SK-N-SH (cell line): Measurements from ENCODE around the gene C6orf120.

Experiments
- EP300 ChIP-seq, 2 experiments: IDR thresholded peaks; 2 replicates each; pipeline versions ENCODE4 v1.4.0 to v1.6.1; 2012; ENCODE audit warnings: borderline replicate concordance in 1 of 2, low read depth in 1 of 2, low read length in 1 of 2
- EZH2phosphoT487 ChIP-seq: fragments of 200-600 bp; sonication (generic); IDR thresholded peaks from 2 replicates; pipeline ENCODE4 v1.6.1; 2017; ENCODE audit warnings: low read depth, mixed run types, mild to moderate bottlenecking, antibody characterized with exemption, moderate library complexity, borderline replicate concordance
- FOXJ3 ChIP-seq: sonication (generic); formaldehyde crosslinking; IDR thresholded peaks from 2 replicates; pipeline ENCODE4 v1.5.1; 2020; ENCODE audit warnings: mild to moderate bottlenecking, missing genetic modification reagents
- MXI1 ChIP-seq: IDR thresholded peaks from 2 replicates; pipeline ENCODE4 v1.6.1; 2012; ENCODE audit warnings: mild to moderate bottlenecking, low read depth, low read length, improper control_type of control experiment
- POLR2AphosphoS5 ChIP-seq: IDR thresholded peaks from 2 replicates; pipeline ENCODE4 v1.6.1; 2012; ENCODE audit warnings: low read depth, low read length
- REST ChIP-seq: IDR thresholded peaks from 2 replicates; pipeline ENCODE4 v1.6.1; 2012; ENCODE audit warnings: mild to moderate bottlenecking, low read depth, low read length, moderate library complexity
- RFX5 ChIP-seq: IDR thresholded peaks from 2 replicates; pipeline ENCODE4 v1.6.1; 2012; ENCODE audit warnings: mild to moderate bottlenecking, improper control_type of control experiment, low read length
- SMC3 ChIP-seq: IDR thresholded peaks from 2 replicates; pipeline ENCODE4 v1.6.1; 2012; ENCODE audit warnings: low read depth, low read length, improper control_type of control experiment
- TF ChIP-seq, protein P1 (sequence below): fragments of 200-600 bp; sonication (generic); IDR thresholded peaks from 2 replicates; pipeline ENCODE4 v1.6.1; 2017; ENCODE audit warnings: antibody characterized with exemption, mild to moderate bottlenecking, moderate library complexity
- TF ChIP-seq, protein P2 (sequence below): IDR thresholded peaks from 2 replicates; pipeline ENCODE4 v1.4.0; 2012; ENCODE audit warnings: low read depth

GRCh38 chr6:169723991-169724493 is 22.1 kb downstream of the C6orf120 start:
- TF ChIP-seq EZH2phosphoT487 (no peak), RFX5 (no peak), REST (no peak), POLR2AphosphoS5 (no peak), EP300 (IDR thresholded peaks at IDR 0.05; ENCODE audit: borderline replicate concordance in 1 of 2, low read depth in 1 of 2, low read length in 1 of 2) (no peak), MXI1 (no peak), FOXJ3 (CRISPR knock-in tag) (no peak), SMC3 (no peak)
- TF ChIP-seq, protein P1, sequence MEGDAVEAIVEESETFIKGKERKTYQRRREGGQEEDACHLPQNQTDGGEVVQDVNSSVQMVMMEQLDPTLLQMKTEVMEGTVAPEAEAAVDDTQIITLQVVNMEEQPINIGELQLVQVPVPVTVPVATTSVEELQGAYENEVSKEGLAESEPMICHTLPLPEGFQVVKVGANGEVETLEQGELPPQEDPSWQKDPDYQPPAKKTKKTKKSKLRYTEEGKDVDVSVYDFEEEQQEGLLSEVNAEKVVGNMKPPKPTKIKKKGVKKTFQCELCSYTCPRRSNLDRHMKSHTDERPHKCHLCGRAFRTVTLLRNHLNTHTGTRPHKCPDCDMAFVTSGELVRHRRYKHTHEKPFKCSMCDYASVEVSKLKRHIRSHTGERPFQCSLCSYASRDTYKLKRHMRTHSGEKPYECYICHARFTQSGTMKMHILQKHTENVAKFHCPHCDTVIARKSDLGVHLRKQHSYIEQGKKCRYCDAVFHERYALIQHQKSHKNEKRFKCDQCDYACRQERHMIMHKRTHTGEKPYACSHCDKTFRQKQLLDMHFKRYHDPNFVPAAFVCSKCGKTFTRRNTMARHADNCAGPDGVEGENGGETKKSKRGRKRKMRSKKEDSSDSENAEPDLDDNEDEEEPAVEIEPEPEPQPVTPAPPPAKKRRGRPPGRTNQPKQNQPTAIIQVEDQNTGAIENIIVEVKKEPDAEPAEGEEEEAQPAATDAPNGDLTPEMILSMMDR: no peak
- TF ChIP-seq, protein P2, sequence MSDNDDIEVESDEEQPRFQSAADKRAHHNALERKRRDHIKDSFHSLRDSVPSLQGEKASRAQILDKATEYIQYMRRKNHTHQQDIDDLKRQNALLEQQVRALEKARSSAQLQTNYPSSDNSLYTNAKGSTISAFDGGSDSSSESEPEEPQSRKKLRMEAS: no peak
